GM23338 (cell line): Measurements from ENCODE around the gene CRYBG2. TPM values are rescaled to one million over a fixed set of nuclear protein-coding genes. Genes with fewer than 3 reads are reported as not detected.

Experiments
- ATAC-seq: fragments of 200-7000 bp; cut with Tn5 transposase; 3 replicates; pipeline ENCODE4 v1.9.1; 2020
- DNase-seq: peaks from one replicate; pipeline ENCODE4 v3.0.0-alpha.2; 2015; ENCODE audit warnings: low spot score
- H2AFZ ChIP-seq: fragments of 200-600 bp; sonication (generic); 2 replicates; pipeline ENCODE4 v1.8.0; 2016; ENCODE audit warnings: antibody characterized with exemption, mild to moderate bottlenecking, moderate library complexity
- H3F3A ChIP-seq: fragments of 200-600 bp; sonication (generic); replicated peaks from 2 replicates; pipeline ENCODE4 v1.8.0; 2017; ENCODE audit warnings: antibody characterized with exemption, mixed run types, low read depth
- H3K27ac ChIP-seq: fragments of 200-600 bp; sonication (generic); 2 replicates; pipeline ENCODE4 v1.6.1; 2016; ENCODE audit warnings: low read depth
- H3K27me3 ChIP-seq: fragments of 200-600 bp; sonication (generic); 2 replicates; pipeline ENCODE4 v1.8.0; 2016; ENCODE audit warnings: mild to moderate bottlenecking, mixed run types, moderate library complexity; ENCODE audit not compliant: insufficient read depth
- H3K36me3 ChIP-seq: fragments of 200-600 bp; sonication (generic); 2 replicates; pipeline ENCODE4 v1.8.0; 2016; ENCODE audit warnings: mild to moderate bottlenecking; ENCODE audit not compliant: insufficient read depth
- H3K4me1 ChIP-seq: fragments of 200-600 bp; sonication (generic); 2 replicates; pipeline ENCODE4 v1.8.0; 2016; ENCODE audit warnings: mild to moderate bottlenecking, moderate library complexity; ENCODE audit not compliant: insufficient read depth
- H3K4me2 ChIP-seq: fragments of 200-600 bp; sonication (generic); 2 replicates; pipeline ENCODE4 v1.7.1; 2017; ENCODE audit warnings: mixed run types
- H3K4me3 ChIP-seq: fragments of 200-600 bp; sonication (generic); 2 replicates; pipeline ENCODE4 v1.6.1; 2016; ENCODE audit warnings: mixed run types
- H3K79me2 ChIP-seq: fragments of 200-600 bp; sonication (generic); replicated peaks from 2 replicates; pipeline ENCODE4 v1.8.0; 2017; ENCODE audit warnings: mild to moderate bottlenecking; ENCODE audit not compliant: insufficient read depth
- H3K9me2 ChIP-seq: fragments of 200-600 bp; sonication (generic); 2 replicates; pipeline ENCODE4 v1.8.0; 2017; ENCODE audit not compliant: insufficient read depth
- H4K20me1 ChIP-seq: fragments of 200-600 bp; sonication (generic); replicated peaks from 2 replicates; pipeline ENCODE4 v1.8.0; 2017; ENCODE audit warnings: mild to moderate bottlenecking; ENCODE audit not compliant: insufficient read depth
- H3K27ac Mint-ChIP-seq: 2 replicates; pipeline ENCODE4 v1.8.0; 2020; ENCODE audit warnings: inconsistent platforms, mild to moderate bottlenecking, moderate library complexity, mixed read lengths
- H3K27me3 Mint-ChIP-seq: 3 replicates; pipeline ENCODE4 v1.8.0; 2022; ENCODE audit warnings: low read depth, mild to moderate bottlenecking, moderate library complexity, mixed read lengths, inconsistent platforms; ENCODE audit not compliant: insufficient read depth, poor library complexity
- H3K36me3 Mint-ChIP-seq: 3 replicates; pipeline ENCODE4 v1.8.0; 2021; ENCODE audit warnings: low read depth, mild to moderate bottlenecking, inconsistent platforms, moderate library complexity, mixed read lengths
- H3K4me1 Mint-ChIP-seq: 3 replicates; pipeline ENCODE4 v1.8.0; 2020; ENCODE audit warnings: mild to moderate bottlenecking, inconsistent platforms, mixed read lengths
- H3K4me3 Mint-ChIP-seq: 3 replicates; pipeline ENCODE4 v1.8.0; 2021; ENCODE audit warnings: moderate library complexity, mild to moderate bottlenecking, inconsistent platforms, mixed read lengths
- H3K9me3 Mint-ChIP-seq: 3 replicates; pipeline ENCODE4 v1.8.0; 2020; ENCODE audit warnings: moderate library complexity, mild to moderate bottlenecking, inconsistent platforms, mixed read lengths
- CREB1 ChIP-seq: fragments of 250-450 bp; sonication (Bioruptor Pico); IDR thresholded peaks from 2 replicates; pipeline ENCODE4 v1.5.0; 2020; ENCODE audit warnings: low read depth, mild to moderate bottlenecking, moderate library complexity
- CTCF ChIP-seq, 2 experiments: fragments of 200-600 bp in 1 of 2; sonication (generic) in 1 of 2; conservative IDR thresholded peaks; 2 replicates each; pipeline versions ENCODE4 v1.5.1 to v1.6.1; 2016 to 2017; ENCODE audit warnings: antibody characterized with exemption in 2 of 2, low read depth in 2 of 2, mild to moderate bottlenecking in 2 of 2, moderate library complexity in 1 of 2
- ETS1 ChIP-seq: IDR thresholded peaks from 2 replicates; pipeline ENCODE4 v1.6.1; 2016; ENCODE audit warnings: antibody characterized with exemption
- EZH2 ChIP-seq: fragments of 200-600 bp; sonication (generic); IDR thresholded peaks from one replicate; pipeline ENCODE4 v1.8.0; 2017; ENCODE audit warnings: antibody characterized with exemption, mild to moderate bottlenecking, low read depth; ENCODE audit not compliant: unreplicated experiment
- EZH2phosphoT487 ChIP-seq: fragments of 200-600 bp; sonication (generic); IDR thresholded peaks from one replicate; pipeline ENCODE4 v1.8.1; 2018; ENCODE audit warnings: antibody characterized with exemption; ENCODE audit not compliant: unreplicated experiment
- JUNB ChIP-seq: IDR thresholded peaks from one replicate; pipeline ENCODE4 v1.6.1; 2016; ENCODE audit warnings: antibody characterized with exemption; ENCODE audit not compliant: unreplicated experiment
- NANOG ChIP-seq: IDR thresholded peaks from 2 replicates; pipeline ENCODE4 v1.6.1; 2016; ENCODE audit warnings: antibody characterized with exemption, borderline replicate concordance
- POLR2AphosphoS5 ChIP-seq: IDR thresholded peaks from 2 replicates; pipeline ENCODE4 v1.6.1; 2016; ENCODE audit warnings: antibody characterized with exemption, low read depth
- STAT1 ChIP-seq: IDR thresholded peaks from one replicate; pipeline ENCODE4 v1.6.1; 2016; ENCODE audit warnings: antibody characterized with exemption; ENCODE audit not compliant: unreplicated experiment
- ZNF114 ChIP-seq: fragments of 250-450 bp; sonication (Bioruptor Pico); IDR thresholded peaks from 2 replicates; pipeline ENCODE4 v1.5.0; 2020; ENCODE audit warnings: mild to moderate bottlenecking, moderate library complexity
- ZNF331 ChIP-seq: fragments of 250-450 bp; sonication (Bioruptor Pico); IDR thresholded peaks from 2 replicates; pipeline ENCODE4 v1.5.0; 2020; ENCODE audit warnings: low read depth, mild to moderate bottlenecking, moderate library complexity
- polyA plus RNA-seq: library from polyadenylated mRNA; unstranded; fragments of >200 nt; fragmentation: Nextera tagmentation; extraction: Ambion mirVana; gene quantifications from 2 replicates; pipeline ENCODE4 v1.2.1, GENCODE V29; 2016
- total RNA-seq: library from RNA; depleted of rRNA; stranded (reverse); fragments of >200 nt; shearing (Covaris generic); gene quantifications from 2 replicates; pipeline ENCODE4 v1.2.3, GENCODE V29; 2014
- TF ChIP-seq, protein P1 (sequence below): IDR thresholded peaks from one replicate; pipeline ENCODE4 v1.6.1; 2018; ENCODE audit warnings: antibody characterized with exemption; ENCODE audit not compliant: unreplicated experiment
- TF ChIP-seq, protein P2 (sequence below): fragments of 250-450 bp; sonication (Bioruptor Pico); IDR thresholded peaks from 2 replicates; pipeline ENCODE4 v1.5.0; 2020; ENCODE audit warnings: mild to moderate bottlenecking, moderate library complexity

The CRYBG2 gene
- total and polyA plus RNA-seq, 2 experiments from 2014 or later = 17.6 to 18.4 TPM

DNA sequence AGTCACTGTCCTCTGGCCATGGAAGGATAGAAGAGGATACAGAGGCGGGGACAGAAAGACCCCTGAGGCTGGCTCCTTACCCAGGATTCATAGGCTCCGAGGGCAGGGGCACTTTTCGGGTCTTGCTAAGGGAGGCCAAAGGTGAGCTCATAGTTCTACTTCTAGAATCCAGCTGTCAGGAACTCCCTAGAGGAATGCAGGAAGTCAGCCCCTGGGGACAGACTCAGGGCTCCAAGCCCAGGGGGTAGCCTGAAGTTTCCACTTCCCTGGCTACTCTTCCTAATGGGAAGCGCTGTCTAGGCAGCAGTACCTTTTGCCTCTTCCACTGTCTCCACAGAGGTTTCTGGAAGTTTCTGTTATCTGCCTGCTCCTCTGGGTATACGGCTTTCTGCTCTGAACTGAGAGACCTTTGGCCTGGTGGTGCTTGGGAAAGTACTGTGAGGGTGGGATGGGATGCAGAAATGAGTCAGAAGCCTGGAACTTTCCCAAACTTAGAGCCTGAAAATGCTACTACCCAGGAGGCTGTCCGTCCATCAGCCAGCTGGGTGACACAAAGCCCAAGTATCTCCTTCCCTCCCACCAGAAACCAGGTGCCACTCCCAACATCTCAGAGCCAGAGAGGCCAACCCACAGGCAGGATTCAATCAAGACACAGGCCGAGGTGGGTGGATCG, 51.1 kb downstream of the CRYBG2 start:
- TF ChIP-seq ZNF114 (CRISPR knock-in tag) = no peak
- no peak for TF ChIP-seq JUNB
- no peak for TF ChIP-seq ETS1
- TF ChIP-seq STAT1 = no peak
- no peak for TF ChIP-seq EZH2phosphoT487
- no peak for TF ChIP-seq NANOG
- TF ChIP-seq, protein P1, sequence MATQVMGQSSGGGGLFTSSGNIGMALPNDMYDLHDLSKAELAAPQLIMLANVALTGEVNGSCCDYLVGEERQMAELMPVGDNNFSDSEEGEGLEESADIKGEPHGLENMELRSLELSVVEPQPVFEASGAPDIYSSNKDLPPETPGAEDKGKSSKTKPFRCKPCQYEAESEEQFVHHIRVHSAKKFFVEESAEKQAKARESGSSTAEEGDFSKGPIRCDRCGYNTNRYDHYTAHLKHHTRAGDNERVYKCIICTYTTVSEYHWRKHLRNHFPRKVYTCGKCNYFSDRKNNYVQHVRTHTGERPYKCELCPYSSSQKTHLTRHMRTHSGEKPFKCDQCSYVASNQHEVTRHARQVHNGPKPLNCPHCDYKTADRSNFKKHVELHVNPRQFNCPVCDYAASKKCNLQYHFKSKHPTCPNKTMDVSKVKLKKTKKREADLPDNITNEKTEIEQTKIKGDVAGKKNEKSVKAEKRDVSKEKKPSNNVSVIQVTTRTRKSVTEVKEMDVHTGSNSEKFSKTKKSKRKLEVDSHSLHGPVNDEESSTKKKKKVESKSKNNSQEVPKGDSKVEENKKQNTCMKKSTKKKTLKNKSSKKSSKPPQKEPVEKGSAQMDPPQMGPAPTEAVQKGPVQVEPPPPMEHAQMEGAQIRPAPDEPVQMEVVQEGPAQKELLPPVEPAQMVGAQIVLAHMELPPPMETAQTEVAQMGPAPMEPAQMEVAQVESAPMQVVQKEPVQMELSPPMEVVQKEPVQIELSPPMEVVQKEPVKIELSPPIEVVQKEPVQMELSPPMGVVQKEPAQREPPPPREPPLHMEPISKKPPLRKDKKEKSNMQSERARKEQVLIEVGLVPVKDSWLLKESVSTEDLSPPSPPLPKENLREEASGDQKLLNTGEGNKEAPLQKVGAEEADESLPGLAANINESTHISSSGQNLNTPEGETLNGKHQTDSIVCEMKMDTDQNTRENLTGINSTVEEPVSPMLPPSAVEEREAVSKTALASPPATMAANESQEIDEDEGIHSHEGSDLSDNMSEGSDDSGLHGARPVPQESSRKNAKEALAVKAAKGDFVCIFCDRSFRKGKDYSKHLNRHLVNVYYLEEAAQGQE = no peak
- TF ChIP-seq EZH2 = no peak
- TF ChIP-seq POLR2AphosphoS5 = no peak
- no peak for TF ChIP-seq CTCF (conservative IDR thresholded peaks at IDR 0.05; ENCODE audit: low read depth in 2 of 2)
- TF ChIP-seq, protein P2, sequence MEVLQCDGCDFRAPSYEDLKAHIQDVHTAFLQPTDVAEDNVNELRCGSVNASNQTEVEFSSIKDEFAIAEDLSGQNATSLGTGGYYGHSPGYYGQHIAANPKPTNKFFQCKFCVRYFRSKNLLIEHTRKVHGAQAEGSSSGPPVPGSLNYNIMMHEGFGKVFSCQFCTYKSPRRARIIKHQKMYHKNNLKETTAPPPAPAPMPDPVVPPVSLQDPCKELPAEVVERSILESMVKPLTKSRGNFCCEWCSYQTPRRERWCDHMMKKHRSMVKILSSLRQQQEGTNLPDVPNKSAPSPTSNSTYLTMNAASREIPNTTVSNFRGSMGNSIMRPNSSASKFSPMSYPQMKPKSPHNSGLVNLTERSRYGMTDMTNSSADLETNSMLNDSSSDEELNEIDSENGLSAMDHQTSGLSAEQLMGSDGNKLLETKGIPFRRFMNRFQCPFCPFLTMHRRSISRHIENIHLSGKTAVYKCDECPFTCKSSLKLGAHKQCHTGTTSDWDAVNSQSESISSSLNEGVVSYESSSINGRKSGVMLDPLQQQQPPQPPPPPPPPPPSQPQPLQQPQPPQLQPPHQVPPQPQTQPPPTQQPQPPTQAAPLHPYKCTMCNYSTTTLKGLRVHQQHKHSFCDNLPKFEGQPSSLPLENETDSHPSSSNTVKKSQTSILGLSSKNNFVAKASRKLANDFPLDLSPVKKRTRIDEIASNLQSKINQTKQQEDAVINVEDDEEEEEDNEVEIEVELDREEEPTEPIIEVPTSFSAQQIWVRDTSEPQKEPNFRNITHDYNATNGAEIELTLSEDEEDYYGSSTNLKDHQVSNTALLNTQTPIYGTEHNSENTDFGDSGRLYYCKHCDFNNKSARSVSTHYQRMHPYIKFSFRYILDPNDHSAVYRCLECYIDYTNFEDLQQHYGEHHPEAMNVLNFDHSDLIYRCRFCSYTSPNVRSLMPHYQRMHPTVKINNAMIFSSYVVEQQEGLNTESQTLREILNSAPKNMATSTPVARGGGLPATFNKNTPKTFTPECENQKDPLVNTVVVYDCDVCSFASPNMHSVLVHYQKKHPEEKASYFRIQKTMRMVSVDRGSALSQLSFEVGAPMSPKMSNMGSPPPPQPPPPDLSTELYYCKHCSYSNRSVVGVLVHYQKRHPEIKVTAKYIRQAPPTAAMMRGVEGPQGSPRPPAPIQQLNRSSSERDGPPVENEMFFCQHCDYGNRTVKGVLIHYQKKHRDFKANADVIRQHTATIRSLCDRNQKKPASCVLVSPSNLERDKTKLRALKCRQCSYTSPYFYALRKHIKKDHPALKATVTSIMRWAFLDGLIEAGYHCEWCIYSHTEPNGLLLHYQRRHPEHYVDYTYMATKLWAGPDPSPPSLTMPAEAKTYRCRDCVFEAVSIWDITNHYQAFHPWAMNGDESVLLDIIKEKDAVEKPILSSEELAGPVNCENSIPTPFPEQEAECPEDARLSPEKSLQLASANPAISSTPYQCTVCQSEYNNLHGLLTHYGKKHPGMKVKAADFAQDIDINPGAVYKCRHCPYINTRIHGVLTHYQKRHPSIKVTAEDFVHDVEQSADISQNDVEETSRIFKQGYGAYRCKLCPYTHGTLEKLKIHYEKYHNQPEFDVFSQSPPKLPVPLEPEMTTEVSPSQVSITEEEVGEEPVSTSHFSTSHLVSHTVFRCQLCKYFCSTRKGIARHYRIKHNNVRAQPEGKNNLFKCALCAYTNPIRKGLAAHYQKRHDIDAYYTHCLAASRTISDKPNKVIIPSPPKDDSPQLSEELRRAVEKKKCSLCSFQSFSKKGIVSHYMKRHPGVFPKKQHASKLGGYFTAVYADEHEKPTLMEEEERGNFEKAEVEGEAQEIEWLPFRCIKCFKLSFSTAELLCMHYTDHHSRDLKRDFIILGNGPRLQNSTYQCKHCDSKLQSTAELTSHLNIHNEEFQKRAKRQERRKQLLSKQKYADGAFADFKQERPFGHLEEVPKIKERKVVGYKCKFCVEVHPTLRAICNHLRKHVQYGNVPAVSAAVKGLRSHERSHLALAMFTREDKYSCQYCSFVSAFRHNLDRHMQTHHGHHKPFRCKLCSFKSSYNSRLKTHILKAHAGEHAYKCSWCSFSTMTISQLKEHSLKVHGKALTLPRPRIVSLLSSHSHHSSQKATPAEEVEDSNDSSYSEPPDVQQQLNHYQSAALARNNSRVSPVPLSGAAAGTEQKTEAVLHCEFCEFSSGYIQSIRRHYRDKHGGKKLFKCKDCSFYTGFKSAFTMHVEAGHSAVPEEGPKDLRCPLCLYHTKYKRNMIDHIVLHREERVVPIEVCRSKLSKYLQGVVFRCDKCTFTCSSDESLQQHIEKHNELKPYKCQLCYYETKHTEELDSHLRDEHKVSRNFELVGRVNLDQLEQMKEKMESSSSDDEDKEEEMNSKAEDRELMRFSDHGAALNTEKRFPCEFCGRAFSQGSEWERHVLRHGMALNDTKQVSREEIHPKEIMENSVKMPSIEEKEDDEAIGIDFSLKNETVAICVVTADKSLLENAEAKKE (CRISPR knock-in tag) = no peak
- no peak for TF ChIP-seq ZNF331 (CRISPR knock-in tag)
- TF ChIP-seq CREB1 (CRISPR knock-in tag) = no peak
- Mint-ChIP-seq H3K9me3 (no peaks in the 10 kb centered on the region), H3K36me3 (no peaks in the 10 kb centered on the region), H3K4me1 (peaks cover 16% of the 10 kb centered on the region; the same call in 2 of the 3 replicates), H3K27me3 (peaks cover 5% of the 10 kb centered on the region), H3K4me3 (no peak overlapping the region), H3K27ac (no peak overlapping the region)
- Histone ChIP-seq H3K27ac (no peak overlapping the region), H3K79me2 (0 out of 2 replicates have a peak, but pooled peaks cover 9% of the 10 kb centered on the region), H3F3A (0 out of 2 replicates have a peak, but pooled peaks cover 5% of the 10 kb centered on the region), H4K20me1 (no peaks in the 10 kb centered on the region), H3K4me1 (peaks cover 10% of the 10 kb centered on the region), H2AFZ (no peak overlapping the region), H3K36me3 (no peaks in the 10 kb centered on the region), H3K4me3 (no peak overlapping the region), H3K27me3 (no peaks in the 10 kb centered on the region), H3K4me2 (no peak overlapping the region), H3K9me2 (no peaks in the 10 kb centered on the region)
- ATAC-seq (no peak), DNase-seq (peak; percentile 28)
